Activated T-cell treated with anti-CD3 and anti-CD28 coated beads, Interleukin-2, amount 50 U/mL, for 4 hours (primary cell): ENCODE results near the gene ZBTB20. TPM values are rescaled to one million over a fixed set of nuclear protein-coding genes. Genes with fewer than 3 reads are reported as not detected.

Experiments used
- ATAC-seq, 2 donors: fragments of 200-7000 bp; cut with Tn5 transposase; one replicate each; pipeline ENCODE4 v1.10.0; 2021
- DNase-seq: peaks from one replicate; pipeline ENCODE4 v3.0.0-alpha.2; 2020
- H3K27me3 Mint-ChIP-seq: one replicate; pipeline ENCODE4 v1.8.0; 2021; ENCODE audit warnings: low read depth, mixed read lengths
- H3K36me3 Mint-ChIP-seq: one replicate; pipeline ENCODE4 v1.8.0; 2022; ENCODE audit warnings: mixed read lengths; ENCODE audit not compliant: insufficient read depth
- H3K4me1 Mint-ChIP-seq: one replicate; pipeline ENCODE4 v1.8.0; 2021; ENCODE audit warnings: low read depth, mixed read lengths
- H3K4me3 Mint-ChIP-seq: one replicate; pipeline ENCODE4 v1.8.0; 2021; ENCODE audit warnings: mild to moderate bottlenecking, moderate library complexity, mixed read lengths
- H3K9me3 Mint-ChIP-seq: one replicate; pipeline ENCODE4 v1.8.0; 2021; ENCODE audit warnings: mixed read lengths
- total RNA-seq, 3 donors: library from RNA; stranded (reverse); gene quantifications; one replicate each; pipeline ENCODE4 v1.2.1, GENCODE V29; 2021

Gene ZBTB20
- total RNA-seq, 3 donors from 2014 or later: 0.91 to 2.8 (median 1.8) TPM

DNA sequence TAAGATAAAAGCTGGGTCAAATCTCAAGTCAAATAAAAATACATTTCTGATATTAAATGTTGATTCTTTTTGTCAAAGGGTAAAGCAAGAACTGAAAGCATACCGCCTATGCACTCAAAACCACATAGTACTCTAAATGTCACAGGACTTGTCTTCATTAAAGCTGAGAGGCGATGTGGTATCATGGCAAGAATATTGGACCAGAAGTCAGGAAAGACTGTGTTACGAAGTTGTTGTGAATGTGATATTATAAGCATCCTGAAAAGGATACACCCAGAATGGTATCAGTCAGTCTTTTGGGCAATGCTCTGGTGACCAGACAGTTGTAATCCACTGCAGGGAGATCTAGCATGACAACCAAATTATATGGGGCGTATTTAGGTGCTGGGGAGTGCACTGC is 819.4 kb downstream of the ZBTB20 start:
- Mint-ChIP-seq H3K27me3 (no peaks in the 10 kb centered on the region), H3K36me3 (peaks cover 19% of the 10 kb centered on the region), H3K4me1 (peaks cover 87% of the 10 kb centered on the region), H3K4me3 (peak overlapping the region; percentile 19), H3K9me3 (no peaks in the 10 kb centered on the region)
- DNase-seq (no peak), ATAC-seq (peak in 1 of 2 donors; percentile 22)

GRCh38 chr3:114323546-114324254 is 823.4 kb downstream of the ZBTB20 start:
- ATAC-seq (peak; percentile 75 to 80), DNase-seq (no peak)
- Mint-ChIP-seq H3K9me3 (no peaks in the 10 kb centered on the region), H3K4me1 (peaks cover 73% of the 10 kb centered on the region), H3K27me3 (no peaks in the 10 kb centered on the region), H3K36me3 (peaks cover 17% of the 10 kb centered on the region), H3K4me3 (no peak overlapping the region)

- H3K36me3 Mint-ChIP-seq: peaks cover 17% of the 10 kb centered on the region
- H3K27me3 Mint-ChIP-seq: no peaks in the 10 kb centered on the region
- H3K4me3 Mint-ChIP-seq: no peak overlapping the region
- DNase-seq: no peak
- no peaks in the 10 kb centered on the region for H3K9me3 Mint-ChIP-seq
- H3K4me1 Mint-ChIP-seq: peaks cover 73% of the 10 kb centered on the region
- ATAC-seq: no peak
Measured at GRCh38 chr3:114320246-114320645, 826.8 kb downstream of the ZBTB20 start.

DNA sequence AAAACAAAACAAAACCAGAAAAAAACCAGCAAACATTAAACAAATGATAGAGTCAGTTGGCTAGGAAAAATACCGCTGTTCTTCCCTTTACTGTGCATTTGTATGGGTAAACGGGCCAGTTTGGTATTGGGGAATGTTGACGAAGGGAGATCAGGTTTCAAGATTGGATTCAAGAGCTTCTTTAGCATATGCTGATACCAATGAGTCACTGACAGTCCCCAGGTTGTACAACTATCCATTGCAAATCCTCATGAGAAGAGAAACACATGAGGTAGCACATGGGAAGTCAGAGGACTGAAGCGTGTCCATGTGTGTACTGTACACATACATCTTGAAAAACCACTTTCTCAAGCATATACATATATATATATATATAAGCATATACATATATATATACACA is 827.6 kb downstream of the ZBTB20 start:
- Mint-ChIP-seq H3K9me3 (no peaks in the 10 kb centered on the region), H3K4me3 (no peak overlapping the region), H3K27me3 (no peaks in the 10 kb centered on the region), H3K4me1 (peaks cover 71% of the 10 kb centered on the region), H3K36me3 (peaks cover 14% of the 10 kb centered on the region)
- ATAC-seq (no peak), DNase-seq (no peak)

DNA sequence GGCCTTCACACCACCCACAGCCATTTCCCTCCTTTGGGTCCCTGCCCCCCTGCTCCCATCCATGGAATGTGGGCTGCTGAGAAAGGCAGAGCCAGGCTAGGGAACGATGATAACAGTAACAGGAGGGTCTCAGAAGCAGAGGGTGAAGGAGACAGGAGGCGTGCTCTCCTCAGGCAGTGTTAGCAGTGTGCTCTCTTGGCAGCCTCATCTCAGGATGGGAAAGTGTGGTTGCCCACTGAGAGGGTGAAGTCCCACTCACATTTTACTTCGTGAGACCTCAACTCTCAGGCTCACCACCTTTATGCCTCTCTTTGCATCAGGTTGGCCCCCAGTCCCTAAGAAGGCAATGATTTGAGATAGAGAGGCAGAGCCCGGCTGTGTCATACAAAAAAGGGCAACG is 828.8 kb downstream of the ZBTB20 start:
- DNase-seq: no peak
- Mint-ChIP-seq H3K4me1 (peaks cover 71% of the 10 kb centered on the region), H3K27me3 (no peaks in the 10 kb centered on the region), H3K9me3 (no peaks in the 10 kb centered on the region), H3K4me3 (no peak overlapping the region), H3K36me3 (peaks cover 12% of the 10 kb centered on the region)
- peak; percentile 64 to 70 for ATAC-seq

- Mint-ChIP-seq H3K9me3 (no peaks in the 10 kb centered on the region), H3K36me3 (peaks cover 7% of the 10 kb centered on the region), H3K4me1 (peaks cover 73% of the 10 kb centered on the region), H3K4me3 (no peak overlapping the region), H3K27me3 (no peaks in the 10 kb centered on the region)
- ATAC-seq (no peak), DNase-seq (no peak)
Measured at GRCh38 chr3:114314282-114314681, 832.8 kb downstream of the ZBTB20 start.

- H3K4me3 Mint-ChIP-seq: no peak overlapping the region
- no peak for ATAC-seq
Measured at GRCh38 chr3:114313426-114313825, 833.7 kb downstream of the ZBTB20 start.

GRCh38 chr3:114310695-114311094 is 836.4 kb downstream of the ZBTB20 start:
- H3K4me1 Mint-ChIP-seq: peaks cover 74% of the 10 kb centered on the region

More at GRCh38 chr3:114313426-114313825, 833.7 kb downstream of the ZBTB20 start:
- DNase-seq: no peak
- Mint-ChIP-seq H3K27me3 (no peaks in the 10 kb centered on the region), H3K36me3 (peaks cover 9% of the 10 kb centered on the region), H3K4me1 (peaks cover 76% of the 10 kb centered on the region), H3K9me3 (no peaks in the 10 kb centered on the region)

GRCh38 chr3:114308830-114309229 is 838.3 kb downstream of the ZBTB20 start:
- Mint-ChIP-seq H3K9me3 (no peaks in the 10 kb centered on the region), H3K4me3 (peak overlapping the region; percentile 58), H3K36me3 (peaks cover 21% of the 10 kb centered on the region), H3K4me1 (peaks cover 69% of the 10 kb centered on the region), H3K27me3 (no peaks in the 10 kb centered on the region)
- ATAC-seq (peak; percentile 78 to 79), DNase-seq (peak; percentile 57)

More at GRCh38 chr3:114310695-114311094, 836.4 kb downstream of the ZBTB20 start:
- Mint-ChIP-seq H3K4me3 (no peak overlapping the region), H3K9me3 (no peaks in the 10 kb centered on the region), H3K36me3 (peaks cover 20% of the 10 kb centered on the region), H3K27me3 (no peaks in the 10 kb centered on the region)
- DNase-seq: no peak
- peak; percentile 29 to 41 for ATAC-seq

DNA sequence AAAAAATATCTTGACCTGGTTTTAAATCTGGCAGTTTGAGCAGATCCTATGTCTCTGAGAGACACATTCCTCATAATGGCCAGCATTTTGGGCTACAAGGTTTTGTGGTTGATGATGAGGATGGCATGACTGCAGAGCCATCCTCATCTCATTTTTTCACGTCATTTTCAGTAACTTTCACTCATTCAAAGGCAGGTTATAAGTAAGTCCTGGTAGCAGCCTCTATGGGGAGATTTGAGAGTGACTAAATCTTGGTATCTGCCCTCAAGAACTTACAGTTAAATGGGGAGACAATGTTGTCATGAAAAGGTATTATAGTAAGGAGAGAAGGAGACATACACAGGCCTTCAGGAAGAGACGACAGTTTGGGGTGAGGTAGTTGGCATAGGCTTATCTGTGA is 838.7 kb downstream of the ZBTB20 start:
- peaks cover 65% of the 10 kb centered on the region for H3K4me1 Mint-ChIP-seq
- peaks cover 21% of the 10 kb centered on the region for H3K36me3 Mint-ChIP-seq
- peak; percentile 54 to 55 for ATAC-seq
- no peak for DNase-seq
- H3K4me3 Mint-ChIP-seq: peak overlapping the region; percentile 58
- no peaks in the 10 kb centered on the region for H3K9me3 Mint-ChIP-seq
- H3K27me3 Mint-ChIP-seq: no peaks in the 10 kb centered on the region

DNA sequence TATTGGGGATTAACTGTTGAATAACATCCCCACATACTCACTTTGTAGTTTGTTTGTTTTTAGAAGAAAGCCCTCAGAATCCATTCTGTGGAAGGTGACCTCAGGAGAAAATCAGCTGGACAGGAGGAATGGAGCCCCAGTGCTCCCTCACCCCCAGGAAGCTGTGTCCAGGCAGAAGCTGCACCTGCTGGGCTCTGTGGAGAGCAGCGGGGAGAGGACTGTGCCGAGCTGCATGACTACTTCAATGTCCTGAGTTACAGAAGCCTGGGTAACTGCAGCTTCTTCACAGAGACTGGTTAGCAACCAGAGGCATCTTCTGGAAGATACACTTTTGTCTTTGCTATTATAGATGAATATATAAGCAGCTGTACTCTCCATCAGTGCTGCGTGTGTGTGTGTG is 839.3 kb downstream of the ZBTB20 start:
- H3K9me3 Mint-ChIP-seq: no peaks in the 10 kb centered on the region
- H3K27me3 Mint-ChIP-seq: no peaks in the 10 kb centered on the region
- peaks cover 60% of the 10 kb centered on the region for H3K4me1 Mint-ChIP-seq
- peaks cover 21% of the 10 kb centered on the region for H3K36me3 Mint-ChIP-seq
- H3K4me3 Mint-ChIP-seq: peak overlapping the region; percentile 58
- ATAC-seq (no peak), DNase-seq (no peak)

DNA sequence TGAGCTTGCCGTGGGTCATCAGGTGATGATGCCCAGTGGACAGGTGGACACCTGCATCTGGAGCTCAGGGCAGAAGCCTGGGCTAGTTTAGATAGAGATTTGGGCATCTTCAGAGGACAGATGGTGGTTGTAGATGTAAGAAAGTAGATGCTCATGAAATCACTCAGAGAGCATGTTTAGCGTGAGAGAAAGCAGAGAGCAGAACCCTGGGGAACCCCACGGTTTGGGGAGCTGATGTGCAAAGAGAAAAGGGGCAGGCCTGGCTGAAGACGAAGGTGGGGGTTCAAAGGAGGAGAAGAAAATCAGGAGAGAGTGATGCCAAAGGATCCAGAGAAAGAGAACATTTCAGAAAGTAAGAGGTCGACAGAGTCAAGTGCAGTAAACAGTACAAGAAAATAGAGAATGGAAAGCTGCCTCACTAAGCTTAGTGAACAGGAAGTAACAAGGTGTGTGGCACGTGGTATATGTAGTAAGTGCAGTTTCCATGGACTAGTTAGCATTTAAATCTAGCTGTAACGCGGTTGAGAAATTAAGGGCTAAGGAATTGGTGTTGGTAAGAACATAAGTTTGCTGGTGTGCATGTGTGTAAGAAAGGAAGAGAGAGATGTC is 839.8 kb downstream of the ZBTB20 start:
- Mint-ChIP-seq H3K4me1 (peaks cover 59% of the 10 kb centered on the region), H3K4me3 (peak overlapping the region; percentile 58), H3K9me3 (no peaks in the 10 kb centered on the region), H3K36me3 (peaks cover 21% of the 10 kb centered on the region), H3K27me3 (no peaks in the 10 kb centered on the region)
- DNase-seq (no peak), ATAC-seq (peak; percentile 11 to 29)

DNA sequence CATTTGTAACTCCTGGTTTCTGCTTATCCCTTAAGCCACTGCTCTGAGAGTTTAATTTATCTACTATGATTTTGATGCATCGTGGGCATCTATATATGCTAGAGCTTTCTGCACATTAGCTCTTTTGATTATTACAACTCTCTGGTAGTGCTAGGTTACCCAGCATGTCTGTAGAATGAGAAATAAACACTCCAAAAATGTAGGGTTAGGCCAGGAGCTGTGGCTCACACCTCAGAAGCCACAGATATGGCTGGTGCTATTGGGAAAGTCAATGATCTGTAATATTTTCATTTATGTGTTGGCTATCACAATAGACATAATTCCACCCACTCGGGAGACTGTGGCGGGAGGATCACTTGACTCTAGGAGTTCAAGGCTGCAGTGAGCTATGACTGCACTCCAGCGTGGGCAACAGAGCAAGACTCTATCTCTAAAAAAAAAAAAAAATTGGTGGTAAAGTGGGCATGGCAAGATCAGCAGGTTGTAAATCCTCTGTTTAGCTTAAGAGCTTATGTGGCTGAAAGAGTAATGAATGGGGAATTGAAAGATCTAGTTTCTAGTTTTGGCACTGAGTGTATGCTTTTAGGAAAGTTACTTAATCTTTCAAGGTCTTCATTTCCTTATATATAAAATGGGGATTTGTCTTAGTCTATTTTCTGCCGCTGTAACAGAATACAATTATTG is 847.0 kb downstream of the ZBTB20 start:
- Mint-ChIP-seq H3K9me3 (no peaks in the 10 kb centered on the region), H3K27me3 (no peaks in the 10 kb centered on the region), H3K4me3 (peak overlapping the region; percentile 42), H3K36me3 (peaks cover 5% of the 10 kb centered on the region), H3K4me1 (peaks cover 37% of the 10 kb centered on the region)
- DNase-seq: no peak
- no peak for ATAC-seq

- peaks cover 39% of the 10 kb centered on the region for H3K4me1 Mint-ChIP-seq
- ATAC-seq: peak; percentile 32 to 38
- H3K9me3 Mint-ChIP-seq: no peaks in the 10 kb centered on the region
- peak; percentile 36 for DNase-seq
- peaks cover 4% of the 10 kb centered on the region for H3K36me3 Mint-ChIP-seq
- H3K27me3 Mint-ChIP-seq: no peaks in the 10 kb centered on the region
- H3K4me3 Mint-ChIP-seq: peak overlapping the region; percentile 42
Measured at GRCh38 chr3:114299421-114299820, 847.7 kb downstream of the ZBTB20 start.
